ENCODE data around the gene FLT3.

The FLT3 gene

DNA sequence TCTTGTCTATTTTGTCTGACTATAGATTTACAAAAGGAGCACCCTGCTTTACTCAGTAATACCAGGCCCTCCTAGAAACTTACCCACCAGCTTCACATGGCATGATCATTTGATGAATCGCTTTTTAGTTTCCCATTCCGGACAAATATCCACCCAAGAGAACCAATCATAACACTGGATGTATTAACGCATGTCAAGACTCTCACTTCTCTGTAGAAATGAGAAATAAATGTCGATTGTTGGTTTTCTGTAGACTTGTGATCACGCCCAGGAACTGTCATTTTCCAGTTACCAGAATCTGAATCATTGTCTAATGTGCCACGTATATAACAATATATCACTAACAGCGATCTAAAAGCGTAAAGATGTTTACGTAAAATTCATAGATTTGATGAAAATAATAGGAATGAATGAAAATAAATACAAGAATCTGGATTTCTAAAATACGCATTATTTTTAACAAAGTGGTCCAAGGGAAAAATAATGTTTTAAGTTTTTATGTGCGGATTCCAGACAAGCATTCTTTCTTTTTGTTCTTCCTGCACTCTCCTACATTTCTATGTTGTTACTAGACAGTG, 145.3 kb downstream of the FLT3 start:
- DNase-seq = no peak

DNA sequence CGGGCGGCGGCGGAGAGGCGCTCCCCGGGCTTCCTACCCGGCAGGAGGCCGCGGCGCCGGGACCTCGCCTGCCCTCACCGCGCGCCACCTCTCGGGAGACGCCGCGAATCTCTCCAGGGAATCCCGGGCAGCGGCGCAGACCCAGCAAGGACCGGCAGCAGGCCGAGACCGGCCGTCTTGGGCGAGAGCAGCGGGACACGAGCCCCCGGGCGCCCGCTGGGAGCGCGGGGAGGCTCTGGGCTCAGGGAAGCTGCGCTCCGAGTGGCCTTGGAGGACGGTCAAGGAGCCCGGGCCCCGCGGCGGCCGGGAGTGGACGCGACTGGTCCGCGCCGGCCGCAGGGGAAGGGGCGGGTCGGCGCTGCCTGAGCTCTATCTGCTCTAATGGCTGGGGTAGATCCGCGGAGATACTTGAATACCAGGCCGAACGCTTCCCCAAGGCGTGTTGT, 145.9 kb downstream of the FLT3 start:
- no peak for DNase-seq

DNA sequence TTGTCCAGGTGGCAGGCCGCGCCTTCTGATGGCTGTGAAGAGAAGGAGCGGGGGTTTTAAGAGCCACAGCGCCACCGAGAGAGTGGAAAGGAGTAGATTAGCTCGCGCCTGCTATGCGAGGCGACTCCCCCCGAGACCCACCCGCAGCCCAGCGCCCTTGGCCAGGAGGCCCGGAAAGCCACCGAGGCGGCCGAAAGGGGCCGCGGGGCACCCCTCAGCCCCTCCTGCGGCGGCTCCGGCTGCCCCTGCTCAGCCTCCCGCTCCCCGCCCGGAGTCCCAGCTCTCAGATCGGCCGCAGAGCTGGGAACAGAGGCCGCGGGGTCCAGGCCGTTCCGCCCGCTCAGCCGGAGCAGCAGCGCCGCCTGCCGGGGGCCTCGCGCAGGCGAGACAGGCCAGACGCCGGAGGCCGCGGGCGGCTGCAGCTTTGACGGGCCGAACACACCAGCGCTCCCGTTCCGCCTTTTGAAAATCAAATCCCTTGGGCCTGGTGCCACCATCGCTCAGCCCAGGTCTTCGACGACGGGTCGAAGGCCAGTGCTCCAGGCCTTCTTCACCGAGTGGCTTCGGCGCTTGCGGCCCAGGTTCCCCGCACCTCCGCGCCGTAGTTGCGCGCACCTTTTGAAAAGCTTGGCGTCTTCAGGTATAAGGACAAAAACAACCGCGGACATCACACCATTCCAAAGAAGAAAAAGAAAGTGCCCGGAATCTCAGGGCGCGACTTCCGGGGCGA, 146.5 kb downstream of the FLT3 start:
- peak; percentile 49 for DNase-seq

All from CD4-positive, alpha-beta T cell treated with Interleukin-12 subunit alpha and Interleukin-12 subunit beta, for 1 hour (primary cell).